Hepatocyte (in vitro differentiated cells): Measurements from ENCODE around the gene ENAM.

ENCODE experiments used
- CTCF ChIP-seq: fragments of 200-600 bp; sonication (generic); IDR thresholded peaks from 2 replicates; pipeline ENCODE4 v1.5.1; 2016; ENCODE audit warnings: antibody characterized with exemption, mild to moderate bottlenecking; ENCODE audit not compliant: poor library complexity
- EZH2 ChIP-seq: fragments of 200-600 bp; sonication (generic); IDR thresholded peaks from 2 replicates; pipeline ENCODE4 v1.6.1; 2016; ENCODE audit warnings: antibody characterized with exemption, mild to moderate bottlenecking, borderline replicate concordance

DNA sequence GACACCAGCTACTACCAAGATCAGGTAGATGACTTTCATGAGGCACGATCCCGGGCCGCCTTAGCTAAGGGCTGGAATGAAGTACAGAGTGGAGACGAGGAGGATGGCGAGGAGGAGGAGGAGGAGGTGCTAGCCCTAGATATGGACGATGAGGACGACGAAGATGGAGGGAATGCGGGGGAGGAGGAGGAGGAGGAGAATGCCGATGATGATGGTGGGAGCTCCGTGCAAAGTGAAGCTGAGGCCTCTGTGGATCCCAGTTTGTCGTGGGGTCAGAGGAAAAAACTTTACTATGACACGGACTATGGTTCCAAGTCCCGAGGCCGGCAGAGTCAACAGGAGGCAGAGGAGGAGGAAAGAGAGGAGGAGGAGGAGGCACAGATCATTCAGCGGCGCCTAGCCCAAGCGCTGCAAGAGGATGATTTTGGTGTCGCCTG, 60.3 kb downstream of the ENAM start:
- TF ChIP-seq EZH2 (no peak), CTCF (no peak)
